Gastrocnemius medialis (tissue), 4 donors: Measurements from ENCODE around the gene TTC23. TPM values are rescaled to one million over a fixed set of nuclear protein-coding genes. Genes with fewer than 3 reads are reported as not detected.

Experiments used
- ATAC-seq, 2 donors: fragments of 150-250 bp; one replicate each; pipeline ENCODE4 v1.9.1; 2016
- DNase-seq, 2 donors: peaks; one replicate each; pipeline ENCODE4 v3.0.0-alpha.2; 2019
- H3K27ac ChIP-seq, 4 donors: fragments of 200-600 bp; sonication (generic); 1 replicate in 1 of 4; 2 replicates in 3 of 4; pipeline ENCODE4 v1.5.1; 2016 to 2018; ENCODE audit warnings: mild to moderate bottlenecking in 2 of 4, moderate library complexity in 1 of 4
- H3K27me3 ChIP-seq, 3 donors: fragments of 200-600 bp; sonication (generic) in 2 of 3; 1 replicate in 1 of 3; 2 replicates in 2 of 3; pipeline versions ENCODE4 v1.5.1 to v1.6.0; 2016 to 2019; ENCODE audit warnings: mild to moderate bottlenecking in 1 of 3, moderate library complexity in 1 of 3
- H3K36me3 ChIP-seq, 2 donors: fragments of 200-600 bp; sonication (generic) in 1 of 2; one replicate each; pipeline ENCODE4 v1.5.1; 2017 to 2018
- H3K4me1 ChIP-seq, 2 donors: fragments of 200-600 bp; sonication (generic) in 1 of 2; one replicate each; pipeline ENCODE4 v1.5.1; 2016 to 2017; ENCODE audit warnings: mild to moderate bottlenecking in 2 of 2
- H3K4me3 ChIP-seq, 4 donors: fragments of 200-600 bp; sonication (generic) in 3 of 4; 1 replicate in 1 of 4; 2 replicates in 3 of 4; pipeline ENCODE4 v1.5.1; 2016 to 2019; ENCODE audit warnings: mild to moderate bottlenecking in 2 of 4
- H3K9me3 ChIP-seq, 3 donors: fragments of 200-600 bp; sonication (generic) in 2 of 3; 1 replicate in 1 of 3; 2 replicates in 2 of 3; pipeline ENCODE4 v1.5.1; 2016 to 2019
- POLR2A ChIP-seq, 2 donors: fragments of 450-650 bp; IDR thresholded peaks; one replicate each; pipeline ENCODE4 v1.6.1; 2017; ENCODE audit warnings: antibody characterized with exemption in 2 of 2, mild to moderate bottlenecking in 2 of 2, moderate library complexity in 2 of 2
- in situ Hi-C, 4 donors: fragments of 200-750 bp; cut with MboI; loops; one replicate each; pipeline versions ENCODE4 v1.15.0 to v1.8.0; 2017; ENCODE audit warnings: low sequenced_read_pairs in 4 of 4
- intact Hi-C: fragments of 100-400 bp; cut with DNase I; formaldehyde crosslinking; loops from one replicate; pipeline ENCODE4 v1.15.1; 2023; ENCODE audit warnings: low total_unique reads
- total RNA-seq, 4 donors: library from RNA; depleted of rRNA; stranded (reverse); fragments of >200 nt; gene quantifications; one replicate each; pipeline versions ENCODE4 v1.1.0 to v1.2.3, GENCODE V29; 2016
- TF ChIP-seq, protein P1 (sequence below), 5 experiments: fragments of 450-650 bp in 3 of 5; fragments of 200-600 bp in 2 of 5; sonication (generic) in 2 of 5; IDR thresholded peaks in 4 of 5; conservative IDR thresholded peaks in 1 of 5; 1 replicate in 4 of 5; 2 replicates in 1 of 5; pipeline ENCODE4 v1.5.1; 2016 to 2019; ENCODE audit warnings: antibody characterized with exemption in 5 of 5, mild to moderate bottlenecking in 3 of 5, moderate library complexity in 3 of 5

Gene TTC23
- total RNA-seq, 4 donors from 2014 or later, result 5.6 to 9.9 (median 7.7) TPM

DNA sequence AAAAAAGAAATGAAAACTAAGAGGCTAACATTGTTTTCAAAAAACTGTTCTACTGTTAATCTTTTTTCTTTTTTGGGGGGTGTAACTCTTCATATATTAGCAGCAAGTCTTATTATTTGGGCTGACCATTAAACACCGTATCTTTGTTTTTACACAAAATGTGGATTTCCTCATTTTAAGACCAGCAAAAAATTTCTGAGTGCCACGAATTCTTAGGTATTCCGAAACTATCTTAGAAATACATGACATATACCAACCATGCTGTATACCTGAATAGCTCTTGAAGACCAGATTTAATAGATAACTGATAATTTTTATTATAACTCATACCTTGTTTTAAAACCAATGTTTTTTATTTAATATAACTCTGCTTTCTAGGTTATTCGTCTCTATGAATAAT, 620 bp upstream of the TTC23 start:
- peak overlapping the region; percentile 86 to 96 (median 94) for H3K27ac ChIP-seq
- peak overlapping the region; percentile 53 to 89 (median 84) for H3K4me3 ChIP-seq
- no peak for ATAC-seq
- intact Hi-C loops, result loop anchor here (2.0 to 10.0 kb wide), 3 partner anchors 69 to 675 kb away; no protein-coding TSS in a partner anchor
- no peaks in the 10 kb centered on the region for H3K27me3 ChIP-seq
- no peak for DNase-seq
- in situ Hi-C loops, result no loop called here
- peaks cover 34 to 40% of the 10 kb centered on the region in 2 donors for H3K4me1 ChIP-seq
- TF ChIP-seq, protein P1, sequence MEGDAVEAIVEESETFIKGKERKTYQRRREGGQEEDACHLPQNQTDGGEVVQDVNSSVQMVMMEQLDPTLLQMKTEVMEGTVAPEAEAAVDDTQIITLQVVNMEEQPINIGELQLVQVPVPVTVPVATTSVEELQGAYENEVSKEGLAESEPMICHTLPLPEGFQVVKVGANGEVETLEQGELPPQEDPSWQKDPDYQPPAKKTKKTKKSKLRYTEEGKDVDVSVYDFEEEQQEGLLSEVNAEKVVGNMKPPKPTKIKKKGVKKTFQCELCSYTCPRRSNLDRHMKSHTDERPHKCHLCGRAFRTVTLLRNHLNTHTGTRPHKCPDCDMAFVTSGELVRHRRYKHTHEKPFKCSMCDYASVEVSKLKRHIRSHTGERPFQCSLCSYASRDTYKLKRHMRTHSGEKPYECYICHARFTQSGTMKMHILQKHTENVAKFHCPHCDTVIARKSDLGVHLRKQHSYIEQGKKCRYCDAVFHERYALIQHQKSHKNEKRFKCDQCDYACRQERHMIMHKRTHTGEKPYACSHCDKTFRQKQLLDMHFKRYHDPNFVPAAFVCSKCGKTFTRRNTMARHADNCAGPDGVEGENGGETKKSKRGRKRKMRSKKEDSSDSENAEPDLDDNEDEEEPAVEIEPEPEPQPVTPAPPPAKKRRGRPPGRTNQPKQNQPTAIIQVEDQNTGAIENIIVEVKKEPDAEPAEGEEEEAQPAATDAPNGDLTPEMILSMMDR (IDR thresholded peaks at IDR 0.05 in 4 of 5, conservative IDR thresholded peaks at IDR 0.05 in 1 of 5), result no peak
- TF ChIP-seq POLR2A (IDR thresholded peaks at IDR 0.05), result no peak
- no peaks in the 10 kb centered on the region for H3K36me3 ChIP-seq
- no peaks in the 10 kb centered on the region for H3K9me3 ChIP-seq

DNA sequence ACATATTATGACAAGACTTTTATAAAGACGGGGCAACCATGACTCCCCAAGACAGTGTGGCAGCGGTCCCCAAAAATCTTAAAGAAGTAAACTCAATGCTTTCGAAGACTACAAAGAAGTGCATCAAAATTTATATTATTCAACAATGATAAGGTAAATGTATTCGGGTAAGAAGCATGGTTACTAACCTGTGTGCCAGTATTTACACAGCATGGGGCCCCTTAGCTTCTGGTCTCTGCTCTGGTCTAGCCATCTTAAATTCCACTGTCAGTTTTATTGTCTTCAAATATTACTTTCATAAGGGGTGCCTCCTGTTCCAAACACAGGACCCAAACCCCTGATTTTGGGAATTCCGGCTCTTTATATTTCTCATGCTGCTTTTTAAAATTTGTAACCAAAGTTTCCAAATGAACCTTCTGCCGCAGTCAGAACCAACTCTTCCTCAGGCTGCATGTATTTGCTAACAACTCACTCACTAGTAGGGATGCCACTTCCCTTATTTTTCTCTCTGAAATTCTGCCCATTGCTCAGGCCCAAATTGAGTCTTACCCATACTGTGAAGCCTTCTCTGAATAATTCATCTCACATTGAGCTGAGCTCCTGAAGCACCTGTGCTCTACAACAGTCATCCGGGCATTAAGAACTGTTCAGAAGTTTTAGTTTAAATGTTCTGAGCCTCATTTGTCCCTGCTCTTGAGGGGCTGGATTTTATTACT, 1.2 kb downstream of the TTC23 start:
- in situ Hi-C loops, result loop anchor here in 1 of 4 donors (25.0 kb wide), 1 partner anchor 486 kb away; no protein-coding TSS in a partner anchor
- DNase-seq (no peak), ATAC-seq (no peak)
- H3K36me3 ChIP-seq, result no peaks in the 10 kb centered on the region
- H3K4me1 ChIP-seq, result peaks cover 30 to 34% of the 10 kb centered on the region in 2 donors
- intact Hi-C loops, result no loop called here
- H3K27ac ChIP-seq, result peak overlapping the region; percentile 86 to 96 (median 94)
- peak overlapping the region; percentile 0 to 86 (median 68) for H3K4me3 ChIP-seq
- H3K27me3 ChIP-seq, result no peaks in the 10 kb centered on the region
- TF ChIP-seq, protein P1 (IDR thresholded peaks at IDR 0.05 in 4 of 5, conservative IDR thresholded peaks at IDR 0.05 in 1 of 5), result no peak
- no peak for TF ChIP-seq POLR2A (IDR thresholded peaks at IDR 0.05)
- H3K9me3 ChIP-seq, result no peaks in the 10 kb centered on the region

DNA sequence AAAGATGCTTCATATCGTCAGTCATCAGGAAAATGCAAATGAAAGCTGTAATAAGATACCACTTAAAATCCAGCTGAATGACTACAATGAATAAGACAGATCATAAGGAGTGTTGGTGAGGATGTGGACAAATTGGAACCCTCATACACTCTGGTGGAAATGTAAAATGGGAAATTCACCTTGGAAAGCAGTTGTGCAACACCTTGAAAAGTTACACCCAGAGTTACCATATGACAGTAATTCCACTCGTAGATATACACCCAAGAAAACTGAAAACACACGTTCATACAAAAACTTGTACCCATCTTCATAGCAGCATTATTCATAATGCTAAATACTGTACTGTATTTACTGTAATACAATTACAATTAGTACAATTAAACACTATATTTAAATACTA, 2.3 kb downstream of the TTC23 start:
- Histone ChIP-seq H3K4me3 (no peak overlapping the region), H3K36me3 (no peaks in the 10 kb centered on the region), H3K27ac (no peak overlapping the region), H3K9me3 (no peaks in the 10 kb centered on the region), H3K4me1 (peaks cover 26 to 30% of the 10 kb centered on the region in 2 donors), H3K27me3 (no peaks in the 10 kb centered on the region)
- DNase-seq (no peak), ATAC-seq (no peak)
- in situ Hi-C loops (loop anchor here in 1 of 4 donors (25.0 kb wide), 1 partner anchor 485 kb away; no protein-coding TSS in a partner anchor), intact Hi-C loops (no loop called here)
- no peak for TF ChIP-seq POLR2A (IDR thresholded peaks at IDR 0.05)
- TF ChIP-seq, protein P1 (IDR thresholded peaks at IDR 0.05 in 4 of 5, conservative IDR thresholded peaks at IDR 0.05 in 1 of 5), result no peak

DNA sequence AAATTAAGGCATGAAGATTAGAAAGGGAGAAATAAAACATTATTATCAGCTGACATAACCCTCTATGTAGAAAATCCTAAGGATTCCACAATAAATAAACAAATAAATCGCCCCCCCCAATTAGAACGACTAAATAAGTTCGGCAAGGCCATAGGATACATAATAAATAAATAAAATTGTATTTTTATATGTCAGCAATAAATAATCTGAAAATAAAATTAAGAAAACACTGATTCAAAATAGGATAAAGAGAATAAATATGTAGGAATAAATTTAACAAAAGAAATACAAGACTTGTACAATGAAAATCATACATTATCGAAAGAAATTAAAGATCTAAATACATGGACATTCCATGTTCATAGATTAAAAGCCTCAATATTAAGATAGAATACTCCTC, 5.1 kb downstream of the TTC23 start:
- intact Hi-C loops, result no loop called here
- DNase-seq (no peak), ATAC-seq (no peak)
- Histone ChIP-seq H3K4me1 (peaks cover 17 to 20% of the 10 kb centered on the region in 2 donors), H3K4me3 (no peak overlapping the region), H3K27me3 (no peaks in the 10 kb centered on the region), H3K9me3 (no peaks in the 10 kb centered on the region), H3K27ac (no peak overlapping the region), H3K36me3 (no peaks in the 10 kb centered on the region)
- TF ChIP-seq, protein P1 (IDR thresholded peaks at IDR 0.05 in 4 of 5, conservative IDR thresholded peaks at IDR 0.05 in 1 of 5), result no peak
- no peak for TF ChIP-seq POLR2A (IDR thresholded peaks at IDR 0.05)
- in situ Hi-C loops, result loop anchor here in 1 of 4 donors (25.0 kb wide), 1 partner anchor 482 kb away; no protein-coding TSS in a partner anchor
